Upper lobe of left lung (tissue), 6 donors: ENCODE data around the gene SPSB2. TPM values are rescaled to one million over a fixed set of nuclear protein-coding genes. Genes with fewer than 3 reads are reported as not detected.
"Not testable (repeated sequence)": the region's sequence is repeated elsewhere in the genome, so short reads cannot be mapped to it uniquely, and the experiment has no call there.

Experiments used
- ATAC-seq, 2 donors: fragments of 200-7000 bp; cut with Tn5 transposase; one replicate each; pipeline ENCODE4 v1.9.1; 2022; ENCODE audit warnings: mild to moderate bottlenecking in 2 of 2, moderate library complexity in 2 of 2; ENCODE audit not compliant: low FRiP score in 2 of 2
- DNase-seq, 2 donors: peaks; one replicate each; pipeline ENCODE4 v3.0.0-alpha.2; 2019 to 2020
- H3K27ac ChIP-seq, 4 donors: fragments of 200-600 bp; sonication (generic); one replicate each; pipeline ENCODE4 v1.5.1; 2016 to 2019
- H3K27me3 ChIP-seq, 4 donors: fragments of 200-600 bp; sonication (generic); one replicate each; pipeline ENCODE4 v1.5.1; 2017 to 2019
- H3K36me3 ChIP-seq, 4 donors: fragments of 200-600 bp; sonication (generic); one replicate each; pipeline ENCODE4 v1.5.1; 2016 to 2019
- H3K4me1 ChIP-seq, 4 donors: fragments of 200-600 bp; sonication (generic); one replicate each; pipeline ENCODE4 v1.5.1; 2018 to 2019
- H3K4me3 ChIP-seq, 4 donors: fragments of 200-600 bp; sonication (generic); one replicate each; pipeline ENCODE4 v1.5.1; 2017 to 2019; ENCODE audit warnings: mild to moderate bottlenecking in 2 of 4, moderate library complexity in 1 of 4
- H3K9me3 ChIP-seq, 4 donors: fragments of 200-600 bp; sonication (generic); one replicate each; pipeline ENCODE4 v1.5.1; 2018 to 2019
- CTCF ChIP-seq, 6 experiments: fragments of 450-650 bp in 4 of 6; fragments of 200-600 bp in 2 of 6; sonication (generic) in 2 of 6; IDR thresholded peaks; one replicate each; pipeline ENCODE4 v1.5.1; 2016 to 2019; ENCODE audit warnings: antibody characterized with exemption in 6 of 6
- EP300 ChIP-seq, 4 donors: sonication (generic); formaldehyde crosslinking; IDR thresholded peaks; one replicate each; pipeline ENCODE4 v1.5.1; 2017; ENCODE audit warnings: antibody characterized with exemption in 4 of 4, control low read depth in 2 of 4
- POLR2A ChIP-seq, 4 donors: fragments of 450-650 bp; IDR thresholded peaks; one replicate each; pipeline ENCODE4 v1.5.1; 2016 to 2017; ENCODE audit warnings: antibody characterized with exemption in 4 of 4, mild to moderate bottlenecking in 2 of 4
- POLR2AphosphoS5 ChIP-seq, 2 donors: sonication (generic); formaldehyde crosslinking; IDR thresholded peaks; one replicate each; pipeline ENCODE4 v1.5.1; 2017; ENCODE audit warnings: antibody characterized with exemption in 2 of 2
- WGBS, 2 donors: methylation state at CpG; one replicate each; pipeline ENCODE4 v1.1.5; 2017 to 2018; 5-methylcytosine and 5-hydroxymethylcytosine counted together
- total RNA-seq, 6 donors: library from RNA; depleted of rRNA in 4 of 6; stranded (reverse); fragments of >200 nt in 4 of 6; gene quantifications; one replicate each; pipeline versions ENCODE4 v1.1.0 to v1.2.1, GENCODE V29; 2016 to 2021
- donor health status: DM: no; HTN: no; CAD: no; lungs with moderate emphysema.
- donor health status: DM: no; HTN: yes; CAD: no; lungs with severe emphysema.

Gene SPSB2
- total RNA-seq, 6 donors from 2014 or later: 27.7 to 63.3 (median 35.0) TPM

GRCh38 chr12:6872073-6873048 lies 742 bp downstream of the SPSB2 start:
- peak overlapping the region; percentile 83 to 93 (median 92) for H3K27ac ChIP-seq
- peak overlapping the region; percentile 71 to 90 (median 82) for H3K4me3 ChIP-seq
- H3K27me3 ChIP-seq: no peaks in the 10 kb centered on the region
- no peaks in the 10 kb centered on the region for H3K9me3 ChIP-seq
- DNase-seq (peak; percentile 91 to 97), ATAC-seq (peak; percentile 86 to 93)
- WGBS, 2 donors: 0 to 1% methylated on average over 5 to 38 of the region's 40 CpGs
- H3K36me3 ChIP-seq: peaks cover 3 to 24% (median 20%) of the 10 kb centered on the region in 4 donors
- no peak for TF ChIP-seq POLR2A (IDR thresholded peaks at IDR 0.05)
- TF ChIP-seq POLR2AphosphoS5 (IDR thresholded peaks at IDR 0.05): peak; percentile 33 to 42
- no peak for TF ChIP-seq EP300 (IDR thresholded peaks at IDR 0.05)
- peak; percentile 92 to 98 (median 96) for TF ChIP-seq CTCF (IDR thresholded peaks at IDR 0.05)
- H3K4me1 ChIP-seq: peaks cover 42 to 65% (median 49%) of the 10 kb centered on the region in 4 donors

DNA sequence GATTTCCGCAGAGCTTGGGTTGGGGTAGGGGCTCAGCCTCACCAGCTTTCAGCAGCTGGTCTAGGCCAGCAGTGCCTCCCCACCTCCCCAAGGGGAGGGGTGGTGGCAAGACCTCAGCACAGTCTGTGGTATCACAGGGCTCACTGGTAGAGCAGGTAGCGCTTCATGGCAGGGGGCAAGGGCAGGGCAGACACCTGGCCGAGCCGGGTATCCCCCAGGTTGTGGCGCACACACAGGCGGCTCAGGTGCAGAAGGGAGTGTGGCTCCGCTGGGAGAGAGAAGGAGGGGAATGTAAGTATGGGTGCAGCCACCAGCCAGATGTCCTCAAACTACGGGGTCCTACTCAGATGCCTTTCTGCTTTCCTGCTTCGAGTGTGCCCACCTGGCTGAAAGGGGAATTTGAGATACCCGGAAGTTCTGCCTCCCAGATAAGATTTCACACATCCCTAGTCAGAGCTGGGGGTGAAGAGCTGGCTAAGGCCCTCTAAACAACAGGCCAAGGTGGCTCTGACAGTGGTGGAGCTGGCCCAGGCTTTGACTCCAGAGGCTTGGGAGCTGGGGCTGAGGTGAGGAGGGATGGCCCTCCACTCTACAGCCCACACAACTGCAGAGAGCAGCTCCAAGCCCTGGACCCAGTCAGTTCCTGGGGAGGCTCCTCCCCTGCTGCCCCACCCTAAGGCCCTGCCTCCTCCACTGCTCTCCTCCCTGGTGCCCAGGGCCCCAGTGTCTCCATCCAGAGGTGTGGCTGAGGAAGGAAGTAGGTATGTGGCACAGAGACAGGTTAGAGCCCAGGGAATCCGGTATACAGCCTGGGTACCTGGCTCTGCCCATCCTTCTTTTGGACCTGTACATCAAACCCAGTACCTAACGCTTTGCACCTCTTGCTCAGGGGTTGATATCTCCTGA lies 1.8 kb downstream of the SPSB2 start:
- peak in 1 of 2 donors; percentile 72 for DNase-seq
- TF ChIP-seq EP300 (IDR thresholded peaks at IDR 0.05) (no peak), POLR2A (IDR thresholded peaks at IDR 0.05) (peak in 1 of 4 donors; percentile 39)
- H3K9me3 ChIP-seq: no peaks in the 10 kb centered on the region
- ATAC-seq: no peak
- H3K4me1 ChIP-seq: peaks cover 49 to 71% (median 55%) of the 10 kb centered on the region in 4 donors
- no peaks in the 10 kb centered on the region for H3K27me3 ChIP-seq
- peaks cover 3 to 24% (median 18%) of the 10 kb centered on the region in 4 donors for H3K36me3 ChIP-seq
- H3K27ac ChIP-seq: peak overlapping the region in 3 of 4 donors; percentile 90 to 93 (median 93)
- peak overlapping the region in 3 of 4 donors; percentile 71 to 90 (median 78) for H3K4me3 ChIP-seq
- 53 to 68% methylated on average over 5 to 12 of the region's 12 CpGs for WGBS, 2 donors

DNA sequence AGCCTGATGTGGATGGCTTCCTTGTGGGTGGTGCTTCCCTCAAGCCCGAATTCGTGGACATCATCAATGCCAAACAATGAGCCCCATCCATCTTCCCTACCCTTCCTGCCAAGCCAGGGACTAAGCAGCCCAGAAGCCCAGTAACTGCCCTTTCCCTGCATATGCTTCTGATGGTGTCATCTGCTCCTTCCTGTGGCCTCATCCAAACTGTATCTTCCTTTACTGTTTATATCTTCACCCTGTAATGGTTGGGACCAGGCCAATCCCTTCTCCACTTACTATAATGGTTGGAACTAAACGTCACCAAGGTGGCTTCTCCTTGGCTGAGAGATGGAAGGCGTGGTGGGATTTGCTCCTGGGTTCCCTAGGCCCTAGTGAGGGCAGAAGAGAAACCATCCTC lies 2.8 kb downstream of the SPSB2 start:
- not testable (repeated sequence) for DNase-seq, H3K27me3 ChIP-seq, H3K4me3 ChIP-seq, ATAC-seq, H3K9me3 ChIP-seq
- H3K27ac ChIP-seq: peak overlapping the region in 1 of 4 donors; percentile 95
- 54 to 73% methylated on average over 4 of the region's 4 CpGs for WGBS, 2 donors
- peaks cover 3 to 32% (median 15%) of the 10 kb centered on the region in 4 donors for H3K36me3 ChIP-seq
- H3K4me1 ChIP-seq: peaks cover 49 to 71% (median 55%) of the 10 kb centered on the region in 4 donors

- Histone ChIP-seq H3K4me3 (peak overlapping the region in 3 of 4 donors; percentile 93 to 100 (median 99)), H3K27me3 (no peaks in the 10 kb centered on the region), H3K27ac (peak overlapping the region in 3 of 4 donors; percentile 95 to 97 (median 97)), H3K36me3 (peaks cover 3 to 41% (median 22%) of the 10 kb centered on the region in 4 donors), H3K9me3 (no peaks in the 10 kb centered on the region), H3K4me1 (peaks cover 46 to 66% (median 52%) of the 10 kb centered on the region in 4 donors)
- DNase-seq: peak in 1 of 2 donors; percentile 80
- 36 to 48% methylated on average over 9 to 12 of the region's 12 CpGs for WGBS, 2 donors
- TF ChIP-seq POLR2AphosphoS5 (IDR thresholded peaks at IDR 0.05) (no peak), CTCF (IDR thresholded peaks at IDR 0.05) (peak; percentile 82 to 93 (median 88))
- peak in 1 of 2 donors; percentile 23 for ATAC-seq
Measured at GRCh38 chr12:6869049-6870021, 3.8 kb downstream of the SPSB2 start.
